ENCODE results near the gene CELF6.

DNA sequence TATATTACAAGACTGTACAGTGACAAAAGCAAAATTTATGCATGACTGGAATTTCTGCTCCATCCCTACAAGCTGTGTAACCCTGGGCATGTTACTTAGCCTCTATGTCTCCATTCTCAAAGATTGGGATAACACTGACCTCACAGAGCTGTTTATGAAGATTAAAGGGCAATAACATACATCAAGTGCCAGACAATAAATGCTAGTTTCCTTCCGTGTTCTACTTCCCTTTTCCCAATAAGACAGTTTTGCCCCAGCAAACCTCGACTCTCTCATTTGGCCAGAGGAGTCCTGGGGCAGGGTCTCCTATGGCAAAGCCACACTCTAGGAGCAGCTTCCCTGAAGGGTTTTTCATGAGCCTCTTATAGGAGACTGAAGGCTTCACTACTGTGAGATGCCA lies 48.4 kb upstream of the CELF6 start:
- TF ChIP-seq, protein P1, sequence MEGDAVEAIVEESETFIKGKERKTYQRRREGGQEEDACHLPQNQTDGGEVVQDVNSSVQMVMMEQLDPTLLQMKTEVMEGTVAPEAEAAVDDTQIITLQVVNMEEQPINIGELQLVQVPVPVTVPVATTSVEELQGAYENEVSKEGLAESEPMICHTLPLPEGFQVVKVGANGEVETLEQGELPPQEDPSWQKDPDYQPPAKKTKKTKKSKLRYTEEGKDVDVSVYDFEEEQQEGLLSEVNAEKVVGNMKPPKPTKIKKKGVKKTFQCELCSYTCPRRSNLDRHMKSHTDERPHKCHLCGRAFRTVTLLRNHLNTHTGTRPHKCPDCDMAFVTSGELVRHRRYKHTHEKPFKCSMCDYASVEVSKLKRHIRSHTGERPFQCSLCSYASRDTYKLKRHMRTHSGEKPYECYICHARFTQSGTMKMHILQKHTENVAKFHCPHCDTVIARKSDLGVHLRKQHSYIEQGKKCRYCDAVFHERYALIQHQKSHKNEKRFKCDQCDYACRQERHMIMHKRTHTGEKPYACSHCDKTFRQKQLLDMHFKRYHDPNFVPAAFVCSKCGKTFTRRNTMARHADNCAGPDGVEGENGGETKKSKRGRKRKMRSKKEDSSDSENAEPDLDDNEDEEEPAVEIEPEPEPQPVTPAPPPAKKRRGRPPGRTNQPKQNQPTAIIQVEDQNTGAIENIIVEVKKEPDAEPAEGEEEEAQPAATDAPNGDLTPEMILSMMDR (conservative IDR thresholded peaks at IDR 0.05 in 1 of 2, IDR thresholded peaks at IDR 0.05 in 1 of 2; ENCODE audit: low read depth in 1 of 2, low read length in 2 of 2), result no peak
- TF ChIP-seq EZH2 (IDR thresholded peaks at IDR 0.05; ENCODE audit: low read length, missing control alignments), result no peak
